Neural cell (in vitro differentiated cells): Measurements from ENCODE around the gene PIP4K2A.

ENCODE experiments used
- EP300 ChIP-seq: fragments of 450-650 bp; conservative IDR thresholded peaks from 2 replicates; pipeline ENCODE4 v1.6.1; 2014; ENCODE audit warnings: antibody characterized with exemption, mild to moderate bottlenecking, moderate library complexity; ENCODE audit not compliant: poor library complexity, severe bottlenecking
- EZH2 ChIP-seq: fragments of 200-600, 300-800 bp; shearing (Covaris generic), sonication (generic); IDR thresholded peaks from 2 replicates; pipeline ENCODE4 v1.6.1; 2014; ENCODE audit warnings: antibody characterized with exemption, low read length, borderline replicate concordance, mild to moderate bottlenecking; ENCODE audit not compliant: insufficient read depth, poor library complexity, severe bottlenecking
- MXI1 ChIP-seq: fragments of 450-650 bp; conservative IDR thresholded peaks from 2 replicates; pipeline ENCODE4 v1.6.1; 2014; ENCODE audit warnings: antibody characterized with exemption, mild to moderate bottlenecking; ENCODE audit not compliant: poor library complexity, severe bottlenecking
- POLR2AphosphoS5 ChIP-seq: IDR thresholded peaks from 2 replicates; pipeline ENCODE4 v1.6.1; 2012
- RAD21 ChIP-seq: fragments of 450-650 bp; conservative IDR thresholded peaks from 2 replicates; pipeline ENCODE4 v1.6.1; 2014; ENCODE audit warnings: antibody characterized with exemption, mild to moderate bottlenecking, moderate library complexity
- SMC3 ChIP-seq: fragments of 450-650 bp; conservative IDR thresholded peaks from 2 replicates; pipeline ENCODE4 v1.6.1; 2014; ENCODE audit warnings: antibody characterized with exemption, mild to moderate bottlenecking, moderate library complexity; ENCODE audit not compliant: poor library complexity
- TAF1 ChIP-seq: IDR thresholded peaks from 2 replicates; pipeline ENCODE4 v1.6.1; 2012; ENCODE audit warnings: low read depth
- TF ChIP-seq, protein P1 (sequence below): fragments of 450-650 bp; IDR thresholded peaks from 2 replicates; pipeline ENCODE4 v1.5.1; 2014; ENCODE audit warnings: antibody characterized with exemption, mild to moderate bottlenecking, moderate library complexity; ENCODE audit not compliant: poor library complexity, severe bottlenecking
- TF ChIP-seq, protein P2 (sequence below): IDR thresholded peaks from 2 replicates; pipeline ENCODE4 v1.6.1; 2012; ENCODE audit warnings: borderline replicate concordance

DNA sequence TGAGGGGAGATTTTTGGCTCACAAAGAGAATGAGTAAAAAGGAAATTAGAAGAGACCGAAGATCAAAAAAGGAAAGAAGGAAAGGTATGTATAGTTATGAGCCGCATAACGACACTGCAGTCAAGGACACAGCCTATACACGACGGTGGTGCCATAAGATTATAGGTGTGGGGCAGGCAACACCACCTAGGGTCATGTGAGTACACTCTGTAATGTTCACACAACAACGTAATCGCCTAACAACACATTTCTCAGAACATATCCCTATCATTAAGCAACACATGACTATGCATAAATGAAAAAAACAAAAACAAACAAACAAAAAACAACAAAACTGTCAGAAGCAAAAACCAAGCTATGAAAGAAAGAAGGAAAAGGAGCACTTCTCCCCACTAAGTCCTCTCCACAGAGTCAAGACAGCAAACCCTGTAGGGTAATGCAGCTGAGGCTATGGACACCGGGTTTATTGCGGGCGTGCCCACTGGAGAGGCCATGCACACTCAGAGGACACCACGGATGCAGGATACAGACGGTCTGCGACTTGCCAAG is 45.1 kb downstream of the PIP4K2A start:
- TF ChIP-seq EP300 (no peak), RAD21 (no peak), EZH2 (no peak), SMC3 (no peak), TAF1 (no peak), MXI1 (no peak), POLR2AphosphoS5 (no peak)
- TF ChIP-seq, protein P1, sequence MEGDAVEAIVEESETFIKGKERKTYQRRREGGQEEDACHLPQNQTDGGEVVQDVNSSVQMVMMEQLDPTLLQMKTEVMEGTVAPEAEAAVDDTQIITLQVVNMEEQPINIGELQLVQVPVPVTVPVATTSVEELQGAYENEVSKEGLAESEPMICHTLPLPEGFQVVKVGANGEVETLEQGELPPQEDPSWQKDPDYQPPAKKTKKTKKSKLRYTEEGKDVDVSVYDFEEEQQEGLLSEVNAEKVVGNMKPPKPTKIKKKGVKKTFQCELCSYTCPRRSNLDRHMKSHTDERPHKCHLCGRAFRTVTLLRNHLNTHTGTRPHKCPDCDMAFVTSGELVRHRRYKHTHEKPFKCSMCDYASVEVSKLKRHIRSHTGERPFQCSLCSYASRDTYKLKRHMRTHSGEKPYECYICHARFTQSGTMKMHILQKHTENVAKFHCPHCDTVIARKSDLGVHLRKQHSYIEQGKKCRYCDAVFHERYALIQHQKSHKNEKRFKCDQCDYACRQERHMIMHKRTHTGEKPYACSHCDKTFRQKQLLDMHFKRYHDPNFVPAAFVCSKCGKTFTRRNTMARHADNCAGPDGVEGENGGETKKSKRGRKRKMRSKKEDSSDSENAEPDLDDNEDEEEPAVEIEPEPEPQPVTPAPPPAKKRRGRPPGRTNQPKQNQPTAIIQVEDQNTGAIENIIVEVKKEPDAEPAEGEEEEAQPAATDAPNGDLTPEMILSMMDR: no peak
- TF ChIP-seq, protein P2, sequence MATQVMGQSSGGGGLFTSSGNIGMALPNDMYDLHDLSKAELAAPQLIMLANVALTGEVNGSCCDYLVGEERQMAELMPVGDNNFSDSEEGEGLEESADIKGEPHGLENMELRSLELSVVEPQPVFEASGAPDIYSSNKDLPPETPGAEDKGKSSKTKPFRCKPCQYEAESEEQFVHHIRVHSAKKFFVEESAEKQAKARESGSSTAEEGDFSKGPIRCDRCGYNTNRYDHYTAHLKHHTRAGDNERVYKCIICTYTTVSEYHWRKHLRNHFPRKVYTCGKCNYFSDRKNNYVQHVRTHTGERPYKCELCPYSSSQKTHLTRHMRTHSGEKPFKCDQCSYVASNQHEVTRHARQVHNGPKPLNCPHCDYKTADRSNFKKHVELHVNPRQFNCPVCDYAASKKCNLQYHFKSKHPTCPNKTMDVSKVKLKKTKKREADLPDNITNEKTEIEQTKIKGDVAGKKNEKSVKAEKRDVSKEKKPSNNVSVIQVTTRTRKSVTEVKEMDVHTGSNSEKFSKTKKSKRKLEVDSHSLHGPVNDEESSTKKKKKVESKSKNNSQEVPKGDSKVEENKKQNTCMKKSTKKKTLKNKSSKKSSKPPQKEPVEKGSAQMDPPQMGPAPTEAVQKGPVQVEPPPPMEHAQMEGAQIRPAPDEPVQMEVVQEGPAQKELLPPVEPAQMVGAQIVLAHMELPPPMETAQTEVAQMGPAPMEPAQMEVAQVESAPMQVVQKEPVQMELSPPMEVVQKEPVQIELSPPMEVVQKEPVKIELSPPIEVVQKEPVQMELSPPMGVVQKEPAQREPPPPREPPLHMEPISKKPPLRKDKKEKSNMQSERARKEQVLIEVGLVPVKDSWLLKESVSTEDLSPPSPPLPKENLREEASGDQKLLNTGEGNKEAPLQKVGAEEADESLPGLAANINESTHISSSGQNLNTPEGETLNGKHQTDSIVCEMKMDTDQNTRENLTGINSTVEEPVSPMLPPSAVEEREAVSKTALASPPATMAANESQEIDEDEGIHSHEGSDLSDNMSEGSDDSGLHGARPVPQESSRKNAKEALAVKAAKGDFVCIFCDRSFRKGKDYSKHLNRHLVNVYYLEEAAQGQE: no peak
